Neural crest cell (in vitro differentiated cells): ENCODE data around the gene SDHA. TPM values are rescaled to one million over a fixed set of nuclear protein-coding genes. Genes with fewer than 3 reads are reported as not detected.

Source experiments
- DNase-seq: peaks from one replicate; pipeline ENCODE4 v3.0.0; 2021; ENCODE audit warnings: low read depth, mixed read lengths, low spot score
- H3K27ac Mint-ChIP-seq: one replicate; pipeline ENCODE4 v1.8.0; 2021; ENCODE audit warnings: mild to moderate bottlenecking, mixed read lengths; ENCODE audit not compliant: unreplicated experiment
- H3K27me3 Mint-ChIP-seq: 2 replicates; pipeline ENCODE4 v1.8.0; 2021; ENCODE audit warnings: low read depth, mild to moderate bottlenecking, mixed read lengths
- H3K36me3 Mint-ChIP-seq: 2 replicates; pipeline ENCODE4 v1.8.0; 2021; ENCODE audit warnings: low read depth, mild to moderate bottlenecking, mixed read lengths
- H3K4me1 Mint-ChIP-seq: 2 replicates; pipeline ENCODE4 v1.8.0; 2021; ENCODE audit warnings: mixed read lengths
- H3K4me3 Mint-ChIP-seq: one replicate; pipeline ENCODE4 v1.8.0; 2021; ENCODE audit warnings: mild to moderate bottlenecking, mixed read lengths
- H3K9me3 Mint-ChIP-seq: 2 replicates; pipeline ENCODE4 v1.8.0; 2021; ENCODE audit warnings: mixed read lengths
- CTCF ChIP-seq: fragments of 200-600 bp; sonication (generic); conservative IDR thresholded peaks from 2 replicates; pipeline ENCODE4 v1.5.0; 2021; ENCODE audit warnings: antibody characterized with exemption, mild to moderate bottlenecking
- total RNA-seq: library from RNA; stranded (reverse); gene quantifications from 2 replicates; pipeline ENCODE4 v1.2.1, GENCODE V29; 2021

SDHA gene
- total RNA-seq, 1 donor from 2014 or later, result 106 TPM

GRCh38 chr5:189976-190365 is 28.1 kb upstream of the SDHA start:
- Mint-ChIP-seq H3K27me3 (peaks cover 3% of the 10 kb centered on the region), H3K36me3 (no peaks in the 10 kb centered on the region), H3K4me1 (peaks cover 14% of the 10 kb centered on the region), H3K4me3 (no peak overlapping the region), H3K27ac (no peak overlapping the region), H3K9me3 (no peaks in the 10 kb centered on the region)
- DNase-seq, result no peak
- no peak for TF ChIP-seq CTCF

- no peak overlapping the region for H3K4me3 Mint-ChIP-seq
- H3K4me1 Mint-ChIP-seq, result peaks cover 14% of the 10 kb centered on the region
- no peak for DNase-seq
- peaks cover 3% of the 10 kb centered on the region for H3K27me3 Mint-ChIP-seq
- H3K27ac Mint-ChIP-seq, result peak overlapping the region; percentile 76
- no peaks in the 10 kb centered on the region for H3K9me3 Mint-ChIP-seq
- TF ChIP-seq CTCF, result no peak
- H3K36me3 Mint-ChIP-seq, result no peaks in the 10 kb centered on the region
Measured at GRCh38 chr5:190366-191035, 27.6 kb upstream of the SDHA start.

GRCh38 chr5:191036-191948 is 26.8 kb upstream of the SDHA start, which contains the start of gene LRRC14B:
LRRC14B (plus strand) TSS chr5:191495; CDS start chr5:191539, 44 bp downstream.
- Mint-ChIP-seq H3K27me3 (peaks cover 3% of the 10 kb centered on the region), H3K4me1 (peaks cover 14% of the 10 kb centered on the region), H3K36me3 (no peaks in the 10 kb centered on the region), H3K9me3 (no peaks in the 10 kb centered on the region), H3K27ac (peak within 1 kb of the TSS; percentile 76), H3K4me3 (no peak within 1 kb of the TSS)
- no peak for TF ChIP-seq CTCF
- no peak for DNase-seq

GRCh38 chr5:191949-192690 is 26.0 kb upstream of the SDHA start:
- DNase-seq, result no peak
- peaks cover 18% of the 10 kb centered on the region for H3K4me1 Mint-ChIP-seq

More at GRCh38 chr5:191949-192690, 26.0 kb upstream of the SDHA start:
- Mint-ChIP-seq H3K27ac (no peak overlapping the region), H3K36me3 (no peaks in the 10 kb centered on the region), H3K27me3 (peaks cover 3% of the 10 kb centered on the region), H3K4me3 (no peak overlapping the region), H3K9me3 (no peaks in the 10 kb centered on the region)
- no peak for TF ChIP-seq CTCF
